ENCODE results near the gene ANO8. TPM values are rescaled to one million over a fixed set of nuclear protein-coding genes. Genes with fewer than 3 reads are reported as not detected.

The ANO8 gene
- total and polyA plus RNA-seq, 2 of the 13 experiments (the other 11 are each of a cell fraction or from before 2014, with no cell fraction given), result 1.8 to 3.5 TPM

- TF ChIP-seq ZNF496 (CRISPR knock-in tag; IDR thresholded peaks at IDR 0.05; ENCODE audit: insufficient replicate concordance) (no peak), PAF1 (CRISPR knock-in tag; IDR thresholded peaks at IDR 0.05) (no peak), JARID2 (CRISPR knock-in tag; IDR thresholded peaks at IDR 0.05; ENCODE audit: insufficient replicate concordance) (no peak), ZNF44 (CRISPR knock-in tag; IDR thresholded peaks at IDR 0.05) (peak; percentile 45; the same call in 1 of the 2 replicates), ZKSCAN8 (CRISPR knock-in tag; IDR thresholded peaks at IDR 0.05; ENCODE audit: borderline replicate concordance) (0 out of 2 replicates have a peak, but pooled peaks have one; percentile 70), CSRNP2 (CRISPR knock-in tag; conservative IDR thresholded peaks at IDR 0.05; ENCODE audit: low read depth) (no peak), KMT2B (CRISPR knock-in tag; IDR thresholded peaks at IDR 0.05) (0 out of 2 replicates have a peak, but pooled peaks have one; percentile 41), ZSCAN12 (CRISPR knock-in tag; IDR thresholded peaks at IDR 0.05) (no peak), ZSCAN22 (CRISPR knock-in tag; IDR thresholded peaks at IDR 0.05) (no peak), NFIC (IDR thresholded peaks at IDR 0.05; ENCODE audit: low read length) (no peak), SRSF1 (optimal IDR thresholded peaks at IDR 0.05; ENCODE audit: low read depth, low read length) (no peak), CENPBD1 (CRISPR knock-in tag; IDR thresholded peaks at IDR 0.05; ENCODE audit: borderline replicate concordance, low read depth) (0 out of 2 replicates have a peak, but pooled peaks have one; percentile 57), EHMT2 (IDR thresholded peaks at IDR 0.05; ENCODE audit: borderline replicate concordance, low read depth, low read length) (no peak), TCF12 (IDR thresholded peaks at IDR 0.05) (no peak), TCF12 (CRISPR knock-in tag; IDR thresholded peaks at IDR 0.05) (0 out of 2 replicates have a peak, but pooled peaks have one; percentile 48), ISX (CRISPR knock-in tag; conservative IDR thresholded peaks at IDR 0.05) (no peak), CCAR2 (optimal IDR thresholded peaks at IDR 0.05; ENCODE audit: low read depth, low read length) (peak; percentile 42), NFYC (CRISPR knock-in tag; IDR thresholded peaks at IDR 0.05) (peak; percentile 97), RAD21 (CRISPR knock-in tag; IDR thresholded peaks at IDR 0.05) (no peak), ATF3 (CRISPR knock-in tag; IDR thresholded peaks at IDR 0.05) (no peak), CBFB (CRISPR knock-in tag; IDR thresholded peaks at IDR 0.05) (no peak), GMEB1 (CRISPR knock-in tag; IDR thresholded peaks at IDR 0.05; ENCODE audit: borderline replicate concordance) (peak; percentile 75), THAP7 (CRISPR knock-in tag; IDR thresholded peaks at IDR 0.05) (no peak)
These were observed 2.4 kb upstream of the ANO8 start, which contains the start of gene GTPBP3 (continued) for GRCh38 chr19:17336872-17337674.
